Neural cell (in vitro differentiated cells): Measurements from ENCODE around the gene MYOCOS. TPM values are rescaled to one million over a fixed set of nuclear protein-coding genes. Genes with fewer than 3 reads are reported as not detected.

Experiments
- H2AFZ ChIP-seq: fragments of 200-600, 300-800 bp; sonication (generic), shearing (Covaris generic); 2 replicates; pipeline ENCODE4 v1.6.0; 2014; ENCODE audit warnings: low read depth, mild to moderate bottlenecking, antibody characterized with exemption, low read length, moderate library complexity
- H3F3A ChIP-seq: fragments of 200-600 bp; shearing (Covaris generic); 2 replicates; pipeline ENCODE4 v1.6.1; 2016; ENCODE audit warnings: mild to moderate bottlenecking, moderate library complexity, mixed read lengths, antibody characterized with exemption, low read length; ENCODE audit not compliant: insufficient read depth, poor library complexity, severe bottlenecking
- H3K27ac ChIP-seq: fragments of 200-600, 300-800 bp; sonication (generic), shearing (Covaris generic); 2 replicates; pipeline ENCODE4 v1.5.1; 2014; ENCODE audit warnings: mild to moderate bottlenecking, low read length, moderate library complexity
- H3K27me3 ChIP-seq: fragments of 300-800, 200-600 bp; sonication (generic), shearing (Covaris generic); 2 replicates; pipeline ENCODE4 v1.6.0; 2014; ENCODE audit warnings: mild to moderate bottlenecking, low read depth, low read length, moderate library complexity; ENCODE audit not compliant: insufficient read depth
- H3K36me3 ChIP-seq: fragments of 300-800, 200-600 bp; sonication (generic), shearing (Covaris generic); 2 replicates; pipeline ENCODE4 v1.5.1; 2014; ENCODE audit warnings: mild to moderate bottlenecking, antibody characterized with exemption, low read length, moderate library complexity; ENCODE audit not compliant: insufficient read depth
- H3K4me2 ChIP-seq: fragments of 300-800, 200-600 bp; sonication (generic), shearing (Covaris generic); 2 replicates; pipeline ENCODE4 v1.6.0; 2014; ENCODE audit warnings: mild to moderate bottlenecking, low read length
- H3K4me3 ChIP-seq: fragments of 300-800, 200-600 bp; sonication (generic), shearing (Covaris generic); 2 replicates; pipeline ENCODE4 v1.5.1; 2014; ENCODE audit warnings: mild to moderate bottlenecking, low read length, moderate library complexity
- H3K79me2 ChIP-seq: fragments of 200-600 bp; shearing (Covaris generic); replicated peaks from 2 replicates; pipeline ENCODE4 v1.6.0; 2014; ENCODE audit warnings: mild to moderate bottlenecking, low read length, moderate library complexity; ENCODE audit not compliant: insufficient read depth
- H3K9ac ChIP-seq: fragments of 300-800, 200-600 bp; sonication (generic), shearing (Covaris generic); 2 replicates; pipeline ENCODE4 v1.6.1; 2016; ENCODE audit warnings: mild to moderate bottlenecking, low read length, mixed read lengths
- H3K9me2 ChIP-seq: fragments of 200-600 bp; shearing (Covaris generic); 2 replicates; pipeline ENCODE4 v1.6.1; 2016; ENCODE audit warnings: mild to moderate bottlenecking, low read length, mixed read lengths; ENCODE audit not compliant: insufficient read depth
- H3K9me3 ChIP-seq: fragments of 200-600, 300-800 bp; sonication (generic), shearing (Covaris generic); 2 replicates; pipeline ENCODE4 v1.6.1; 2016; ENCODE audit warnings: mild to moderate bottlenecking, mixed run types, low read length, moderate library complexity, mixed read lengths
- H4K20me1 ChIP-seq: fragments of 200-600 bp; shearing (Covaris generic); 2 replicates; pipeline ENCODE4 v1.6.1; 2016; ENCODE audit warnings: mild to moderate bottlenecking, mixed run types; ENCODE audit not compliant: insufficient read depth
- CTCF ChIP-seq: fragments of 450-650 bp; IDR thresholded peaks from 2 replicates; pipeline ENCODE4 v1.5.1; 2014; ENCODE audit warnings: antibody characterized with exemption, mild to moderate bottlenecking, moderate library complexity; ENCODE audit not compliant: poor library complexity, severe bottlenecking
- EP300 ChIP-seq: fragments of 450-650 bp; conservative IDR thresholded peaks from 2 replicates; pipeline ENCODE4 v1.6.1; 2014; ENCODE audit warnings: antibody characterized with exemption, mild to moderate bottlenecking, moderate library complexity; ENCODE audit not compliant: poor library complexity, severe bottlenecking
- EZH2 ChIP-seq: fragments of 200-600, 300-800 bp; shearing (Covaris generic), sonication (generic); IDR thresholded peaks from 2 replicates; pipeline ENCODE4 v1.6.1; 2014; ENCODE audit warnings: antibody characterized with exemption, low read length, borderline replicate concordance, mild to moderate bottlenecking; ENCODE audit not compliant: insufficient read depth, poor library complexity, severe bottlenecking
- MXI1 ChIP-seq: fragments of 450-650 bp; conservative IDR thresholded peaks from 2 replicates; pipeline ENCODE4 v1.6.1; 2014; ENCODE audit warnings: antibody characterized with exemption, mild to moderate bottlenecking; ENCODE audit not compliant: poor library complexity, severe bottlenecking
- POLR2AphosphoS5 ChIP-seq: IDR thresholded peaks from 2 replicates; pipeline ENCODE4 v1.6.1; 2012
- RAD21 ChIP-seq: fragments of 450-650 bp; conservative IDR thresholded peaks from 2 replicates; pipeline ENCODE4 v1.6.1; 2014; ENCODE audit warnings: antibody characterized with exemption, mild to moderate bottlenecking, moderate library complexity
- REST ChIP-seq: IDR thresholded peaks from 2 replicates; pipeline ENCODE4 v1.6.1; 2012; ENCODE audit warnings: borderline replicate concordance
- SMC3 ChIP-seq: fragments of 450-650 bp; conservative IDR thresholded peaks from 2 replicates; pipeline ENCODE4 v1.6.1; 2014; ENCODE audit warnings: antibody characterized with exemption, mild to moderate bottlenecking, moderate library complexity; ENCODE audit not compliant: poor library complexity
- TAF1 ChIP-seq: IDR thresholded peaks from 2 replicates; pipeline ENCODE4 v1.6.1; 2012; ENCODE audit warnings: low read depth
- polyA plus RNA-seq: library from polyadenylated mRNA; depleted of rRNA; stranded (reverse); fragments of >200 nt; gene quantifications from 2 replicates; pipeline ENCODE4 v1.2.3, GENCODE V29; 2014

The MYOCOS gene
- polyA plus RNA-seq, 1 donor from 2014 or later, result not detected

GRCh38 chr1:171637928-171638576 is 16.0 kb downstream of the MYOCOS start:
- no peaks in the 10 kb centered on the region for H3K9me2 ChIP-seq
- no peaks in the 10 kb centered on the region for H3K27me3 ChIP-seq
- H3K27ac ChIP-seq, result no peak overlapping the region
- no peaks in the 10 kb centered on the region for H3K9me3 ChIP-seq
- no peak overlapping the region for H2AFZ ChIP-seq
- H4K20me1 ChIP-seq, result no peaks in the 10 kb centered on the region
- H3K36me3 ChIP-seq, result no peaks in the 10 kb centered on the region
- no peaks in the 10 kb centered on the region for H3F3A ChIP-seq
- TF ChIP-seq SMC3, result no peak
- TF ChIP-seq POLR2AphosphoS5, result no peak
- no peak for TF ChIP-seq REST
- no peak for TF ChIP-seq MXI1
- no peak for TF ChIP-seq TAF1
- TF ChIP-seq RAD21, result no peak
- TF ChIP-seq EZH2, result no peak
- TF ChIP-seq EP300, result no peak
- TF ChIP-seq CTCF, result no peak
- H3K4me2 ChIP-seq, result no peak overlapping the region
- H3K9ac ChIP-seq, result no peak overlapping the region
- H3K4me3 ChIP-seq, result no peak overlapping the region
- H3K79me2 ChIP-seq, result no peaks in the 10 kb centered on the region

GRCh38 chr1:171640225-171640624 is 18.2 kb downstream of the MYOCOS start:
- H3F3A ChIP-seq, result no peaks in the 10 kb centered on the region
- H3K4me3 ChIP-seq, result no peak overlapping the region
- H3K79me2 ChIP-seq, result no peaks in the 10 kb centered on the region
- H2AFZ ChIP-seq, result no peak overlapping the region
- H3K4me2 ChIP-seq, result no peak overlapping the region
- no peak overlapping the region for H3K9ac ChIP-seq
- H3K27me3 ChIP-seq, result no peaks in the 10 kb centered on the region
- no peaks in the 10 kb centered on the region for H4K20me1 ChIP-seq
- TF ChIP-seq RAD21, result no peak
- no peak for TF ChIP-seq REST
- TF ChIP-seq EP300, result no peak
- TF ChIP-seq POLR2AphosphoS5, result no peak
- no peak for TF ChIP-seq CTCF
- no peaks in the 10 kb centered on the region for H3K9me2 ChIP-seq
- no peak overlapping the region for H3K27ac ChIP-seq
- no peaks in the 10 kb centered on the region for H3K9me3 ChIP-seq
- H3K36me3 ChIP-seq, result no peaks in the 10 kb centered on the region
